ENCODE measurements around the gene ART3. TPM values are rescaled to one million over a fixed set of nuclear protein-coding genes. Genes with fewer than 3 reads are reported as not detected.
A peak's percentile ranks its signal among the peaks of the same experiment; 100 is the strongest.

The ART3 gene
- total and polyA plus RNA-seq, 9 of the 15 experiments (the other 6 are each of a cell fraction or from before 2014, with no cell fraction given), result 0.69 to 1.4 (median 1.1) TPM; not detected in 1

DNA sequence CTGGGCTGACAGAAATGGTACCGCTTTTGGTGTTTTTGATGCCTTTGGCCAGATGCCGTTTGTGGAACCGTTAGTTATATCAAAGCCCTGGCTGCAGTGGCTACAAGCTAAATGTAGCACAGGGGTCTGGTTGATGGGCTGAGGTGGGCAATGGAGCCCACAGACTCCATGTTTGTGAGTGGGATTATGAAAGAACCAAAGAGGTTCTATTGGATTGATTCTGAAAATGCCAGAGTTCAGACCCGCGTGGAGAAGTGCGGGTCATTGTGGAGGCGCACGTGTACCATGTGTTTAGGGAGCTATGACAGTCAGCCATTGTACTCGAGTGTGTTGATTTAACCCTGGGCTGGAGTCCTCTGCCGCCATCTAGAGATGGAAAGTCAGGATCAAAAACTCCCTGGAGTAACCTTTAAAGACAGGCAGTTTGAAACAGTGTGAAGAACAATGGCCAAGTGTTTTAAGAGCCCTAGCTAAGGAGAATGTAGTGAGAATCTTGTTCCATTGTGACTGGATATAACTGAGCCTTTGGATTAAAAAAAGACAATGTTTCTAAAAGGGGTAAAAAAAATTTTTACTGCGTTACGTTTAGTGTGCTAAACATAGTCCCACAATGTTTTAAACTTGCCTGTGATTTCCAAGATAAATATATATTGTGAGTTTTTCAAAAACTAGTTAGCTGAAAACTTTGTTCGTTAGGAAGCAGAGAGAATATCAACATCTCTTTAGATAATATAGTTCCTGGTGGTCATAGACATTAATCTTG is 12.7 kb downstream of the ART3 start (continued):
- TF ChIP-seq, protein P1, sequence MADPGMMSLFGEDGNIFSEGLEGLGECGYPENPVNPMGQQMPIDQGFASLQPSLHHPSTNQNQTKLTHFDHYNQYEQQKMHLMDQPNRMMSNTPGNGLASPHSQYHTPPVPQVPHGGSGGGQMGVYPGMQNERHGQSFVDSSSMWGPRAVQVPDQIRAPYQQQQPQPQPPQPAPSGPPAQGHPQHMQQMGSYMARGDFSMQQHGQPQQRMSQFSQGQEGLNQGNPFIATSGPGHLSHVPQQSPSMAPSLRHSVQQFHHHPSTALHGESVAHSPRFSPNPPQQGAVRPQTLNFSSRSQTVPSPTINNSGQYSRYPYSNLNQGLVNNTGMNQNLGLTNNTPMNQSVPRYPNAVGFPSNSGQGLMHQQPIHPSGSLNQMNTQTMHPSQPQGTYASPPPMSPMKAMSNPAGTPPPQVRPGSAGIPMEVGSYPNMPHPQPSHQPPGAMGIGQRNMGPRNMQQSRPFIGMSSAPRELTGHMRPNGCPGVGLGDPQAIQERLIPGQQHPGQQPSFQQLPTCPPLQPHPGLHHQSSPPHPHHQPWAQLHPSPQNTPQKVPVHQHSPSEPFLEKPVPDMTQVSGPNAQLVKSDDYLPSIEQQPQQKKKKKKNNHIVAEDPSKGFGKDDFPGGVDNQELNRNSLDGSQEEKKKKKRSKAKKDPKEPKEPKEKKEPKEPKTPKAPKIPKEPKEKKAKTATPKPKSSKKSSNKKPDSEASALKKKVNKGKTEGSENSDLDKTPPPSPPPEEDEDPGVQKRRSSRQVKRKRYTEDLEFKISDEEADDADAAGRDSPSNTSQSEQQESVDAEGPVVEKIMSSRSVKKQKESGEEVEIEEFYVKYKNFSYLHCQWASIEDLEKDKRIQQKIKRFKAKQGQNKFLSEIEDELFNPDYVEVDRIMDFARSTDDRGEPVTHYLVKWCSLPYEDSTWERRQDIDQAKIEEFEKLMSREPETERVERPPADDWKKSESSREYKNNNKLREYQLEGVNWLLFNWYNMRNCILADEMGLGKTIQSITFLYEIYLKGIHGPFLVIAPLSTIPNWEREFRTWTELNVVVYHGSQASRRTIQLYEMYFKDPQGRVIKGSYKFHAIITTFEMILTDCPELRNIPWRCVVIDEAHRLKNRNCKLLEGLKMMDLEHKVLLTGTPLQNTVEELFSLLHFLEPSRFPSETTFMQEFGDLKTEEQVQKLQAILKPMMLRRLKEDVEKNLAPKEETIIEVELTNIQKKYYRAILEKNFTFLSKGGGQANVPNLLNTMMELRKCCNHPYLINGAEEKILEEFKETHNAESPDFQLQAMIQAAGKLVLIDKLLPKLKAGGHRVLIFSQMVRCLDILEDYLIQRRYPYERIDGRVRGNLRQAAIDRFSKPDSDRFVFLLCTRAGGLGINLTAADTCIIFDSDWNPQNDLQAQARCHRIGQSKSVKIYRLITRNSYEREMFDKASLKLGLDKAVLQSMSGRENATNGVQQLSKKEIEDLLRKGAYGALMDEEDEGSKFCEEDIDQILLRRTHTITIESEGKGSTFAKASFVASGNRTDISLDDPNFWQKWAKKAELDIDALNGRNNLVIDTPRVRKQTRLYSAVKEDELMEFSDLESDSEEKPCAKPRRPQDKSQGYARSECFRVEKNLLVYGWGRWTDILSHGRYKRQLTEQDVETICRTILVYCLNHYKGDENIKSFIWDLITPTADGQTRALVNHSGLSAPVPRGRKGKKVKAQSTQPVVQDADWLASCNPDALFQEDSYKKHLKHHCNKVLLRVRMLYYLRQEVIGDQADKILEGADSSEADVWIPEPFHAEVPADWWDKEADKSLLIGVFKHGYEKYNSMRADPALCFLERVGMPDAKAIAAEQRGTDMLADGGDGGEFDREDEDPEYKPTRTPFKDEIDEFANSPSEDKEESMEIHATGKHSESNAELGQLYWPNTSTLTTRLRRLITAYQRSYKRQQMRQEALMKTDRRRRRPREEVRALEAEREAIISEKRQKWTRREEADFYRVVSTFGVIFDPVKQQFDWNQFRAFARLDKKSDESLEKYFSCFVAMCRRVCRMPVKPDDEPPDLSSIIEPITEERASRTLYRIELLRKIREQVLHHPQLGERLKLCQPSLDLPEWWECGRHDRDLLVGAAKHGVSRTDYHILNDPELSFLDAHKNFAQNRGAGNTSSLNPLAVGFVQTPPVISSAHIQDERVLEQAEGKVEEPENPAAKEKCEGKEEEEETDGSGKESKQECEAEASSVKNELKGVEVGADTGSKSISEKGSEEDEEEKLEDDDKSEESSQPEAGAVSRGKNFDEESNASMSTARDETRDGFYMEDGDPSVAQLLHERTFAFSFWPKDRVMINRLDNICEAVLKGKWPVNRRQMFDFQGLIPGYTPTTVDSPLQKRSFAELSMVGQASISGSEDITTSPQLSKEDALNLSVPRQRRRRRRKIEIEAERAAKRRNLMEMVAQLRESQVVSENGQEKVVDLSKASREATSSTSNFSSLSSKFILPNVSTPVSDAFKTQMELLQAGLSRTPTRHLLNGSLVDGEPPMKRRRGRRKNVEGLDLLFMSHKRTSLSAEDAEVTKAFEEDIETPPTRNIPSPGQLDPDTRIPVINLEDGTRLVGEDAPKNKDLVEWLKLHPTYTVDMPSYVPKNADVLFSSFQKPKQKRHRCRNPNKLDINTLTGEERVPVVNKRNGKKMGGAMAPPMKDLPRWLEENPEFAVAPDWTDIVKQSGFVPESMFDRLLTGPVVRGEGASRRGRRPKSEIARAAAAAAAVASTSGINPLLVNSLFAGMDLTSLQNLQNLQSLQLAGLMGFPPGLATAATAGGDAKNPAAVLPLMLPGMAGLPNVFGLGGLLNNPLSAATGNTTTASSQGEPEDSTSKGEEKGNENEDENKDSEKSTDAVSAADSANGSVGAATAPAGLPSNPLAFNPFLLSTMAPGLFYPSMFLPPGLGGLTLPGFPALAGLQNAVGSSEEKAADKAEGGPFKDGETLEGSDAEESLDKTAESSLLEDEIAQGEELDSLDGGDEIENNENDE (IDR thresholded peaks at IDR 0.05; ENCODE audit: low read depth, low read length), result no peak
- TF ChIP-seq ZNF431 (CRISPR knock-in tag; IDR thresholded peaks at IDR 0.05), result no peak
- no peak for TF ChIP-seq DDX20 (tag; IDR thresholded peaks at IDR 0.05; ENCODE audit: low read depth)
- no peak for TF ChIP-seq KDM5B (IDR thresholded peaks at IDR 0.05; ENCODE audit: insufficient replicate concordance, low read depth, low read length)
- no peak for TF ChIP-seq ZNF41 (CRISPR knock-in tag; conservative IDR thresholded peaks at IDR 0.05)
- TF ChIP-seq TRIM28 (IDR thresholded peaks at IDR 0.05), result no peak
- TF ChIP-seq, protein P2, sequence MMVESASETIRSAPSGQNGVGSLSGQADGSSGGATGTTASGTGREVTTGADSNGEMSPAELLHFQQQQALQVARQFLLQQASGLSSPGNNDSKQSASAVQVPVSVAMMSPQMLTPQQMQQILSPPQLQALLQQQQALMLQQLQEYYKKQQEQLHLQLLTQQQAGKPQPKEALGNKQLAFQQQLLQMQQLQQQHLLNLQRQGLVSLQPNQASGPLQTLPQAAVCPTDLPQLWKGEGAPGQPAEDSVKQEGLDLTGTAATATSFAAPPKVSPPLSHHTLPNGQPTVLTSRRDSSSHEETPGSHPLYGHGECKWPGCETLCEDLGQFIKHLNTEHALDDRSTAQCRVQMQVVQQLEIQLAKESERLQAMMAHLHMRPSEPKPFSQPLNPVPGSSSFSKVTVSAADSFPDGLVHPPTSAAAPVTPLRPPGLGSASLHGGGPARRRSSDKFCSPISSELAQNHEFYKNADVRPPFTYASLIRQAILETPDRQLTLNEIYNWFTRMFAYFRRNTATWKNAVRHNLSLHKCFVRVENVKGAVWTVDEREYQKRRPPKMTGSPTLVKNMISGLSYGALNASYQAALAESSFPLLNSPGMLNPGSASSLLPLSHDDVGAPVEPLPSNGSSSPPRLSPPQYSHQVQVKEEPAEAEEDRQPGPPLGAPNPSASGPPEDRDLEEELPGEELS (CRISPR knock-in tag; IDR thresholded peaks at IDR 0.05; ENCODE audit: borderline replicate concordance), result no peak
- peak in 1 of 2 experiments; percentile 89; a peak in 2 of 3 replicates for TF ChIP-seq CBX3 (IDR thresholded peaks at IDR 0.05; ENCODE audit: borderline replicate concordance in 1 of 2, low read length in 2 of 2)
- TF ChIP-seq MCM3 (IDR thresholded peaks at IDR 0.05), result no peak
- TF ChIP-seq, protein P3, sequence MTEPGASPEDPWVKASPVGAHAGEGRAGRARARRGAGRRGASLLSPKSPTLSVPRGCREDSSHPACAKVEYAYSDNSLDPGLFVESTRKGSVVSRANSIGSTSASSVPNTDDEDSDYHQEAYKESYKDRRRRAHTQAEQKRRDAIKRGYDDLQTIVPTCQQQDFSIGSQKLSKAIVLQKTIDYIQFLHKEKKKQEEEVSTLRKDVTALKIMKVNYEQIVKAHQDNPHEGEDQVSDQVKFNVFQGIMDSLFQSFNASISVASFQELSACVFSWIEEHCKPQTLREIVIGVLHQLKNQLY (CRISPR knock-in tag; conservative IDR thresholded peaks at IDR 0.05), result no peak
- no peak for TF ChIP-seq LARP7 (IDR thresholded peaks at IDR 0.05)
- no peak for TF ChIP-seq BRF1 (IDR thresholded peaks at IDR 0.05; ENCODE audit: borderline replicate concordance, extremely low read depth, insufficient read length)
